Ascending aorta (tissue), 2 donors: ENCODE measurements around the gene ARHGAP42. TPM values are rescaled to one million over a fixed set of nuclear protein-coding genes. Genes with fewer than 3 reads are reported as not detected.

Source experiments
- DNase-seq, 2 donors: peaks; one replicate each; pipeline ENCODE4 v3.0.0-alpha.2; 2019; ENCODE audit warnings: low spot score in 2 of 2
- H3K27ac ChIP-seq, 2 donors: fragments of 200-600 bp; sonication (generic); one replicate each; pipeline ENCODE4 v1.5.1; 2016 to 2017; ENCODE audit warnings: mild to moderate bottlenecking in 1 of 2
- H3K27me3 ChIP-seq: fragments of 200-600 bp; sonication (generic); one replicate; pipeline ENCODE4 v1.5.1; 2017
- H3K36me3 ChIP-seq, 2 donors: fragments of 200-600 bp; sonication (generic); one replicate each; pipeline ENCODE4 v1.5.1; 2016
- H3K4me1 ChIP-seq, 2 donors: fragments of 200-600 bp; sonication (generic); one replicate each; pipeline ENCODE4 v1.5.1; 2016 to 2017; ENCODE audit warnings: mild to moderate bottlenecking in 1 of 2
- H3K4me3 ChIP-seq, 2 donors: fragments of 200-600 bp; sonication (generic); one replicate each; pipeline ENCODE4 v1.5.1; 2016 to 2017; ENCODE audit warnings: mild to moderate bottlenecking in 1 of 2
- H3K9me3 ChIP-seq, 2 donors: fragments of 200-600 bp; sonication (generic); one replicate each; pipeline ENCODE4 v1.5.1; 2016
- CTCF ChIP-seq, 3 experiments: fragments of 200-600 bp in 2 of 3; fragments of 450-650 bp in 1 of 3; sonication (generic) in 2 of 3; IDR thresholded peaks; one replicate each; pipeline ENCODE4 v1.5.1; 2016 to 2019; ENCODE audit warnings: antibody characterized with exemption in 3 of 3, mild to moderate bottlenecking in 1 of 3, moderate library complexity in 1 of 3
- intact Hi-C: fragments of 100-400 bp; cut with DNase I; formaldehyde crosslinking; loops from one replicate; pipeline ENCODE4 v1.15.1; 2023
- total RNA-seq: library from RNA; depleted of rRNA; stranded (reverse); fragments of >200 nt; gene quantifications from one replicate; pipeline ENCODE4 v1.1.0, GENCODE V29; 2016

The ARHGAP42 gene
- total RNA-seq, 1 donor from 2014 or later: 4.7 TPM

GRCh38 chr11:100667449-100667848 is 19.6 kb upstream of the ARHGAP42 start:
- Histone ChIP-seq H3K27me3 (no peaks in the 10 kb centered on the region), H3K4me1 (no peaks in the 10 kb centered on the region), H3K36me3 (no peaks in the 10 kb centered on the region), H3K9me3 (no peaks in the 10 kb centered on the region), H3K4me3 (no peak overlapping the region), H3K27ac (no peak overlapping the region)
- no peak for TF ChIP-seq CTCF (IDR thresholded peaks at IDR 0.05)
- intact Hi-C loops: no loop called here
- DNase-seq: no peak

GRCh38 chr11:100670140-100670539 is 16.9 kb upstream of the ARHGAP42 start:
- no peak for TF ChIP-seq CTCF (IDR thresholded peaks at IDR 0.05)
- DNase-seq: no peak
- Histone ChIP-seq H3K4me3 (no peak overlapping the region), H3K36me3 (no peaks in the 10 kb centered on the region), H3K27ac (no peak overlapping the region), H3K9me3 (no peaks in the 10 kb centered on the region), H3K27me3 (no peaks in the 10 kb centered on the region), H3K4me1 (no peaks in the 10 kb centered on the region)
- intact Hi-C loops: no loop called here

GRCh38 chr11:100671471-100671870 is 15.6 kb upstream of the ARHGAP42 start:
- no peak for DNase-seq
- no peaks in the 10 kb centered on the region for H3K36me3 ChIP-seq
- H3K27ac ChIP-seq: no peak overlapping the region
- no peak for TF ChIP-seq CTCF (IDR thresholded peaks at IDR 0.05)
- intact Hi-C loops: no loop called here
- H3K4me1 ChIP-seq: no peaks in the 10 kb centered on the region
- no peak overlapping the region for H3K4me3 ChIP-seq
- H3K27me3 ChIP-seq: no peaks in the 10 kb centered on the region
- no peaks in the 10 kb centered on the region for H3K9me3 ChIP-seq

- Histone ChIP-seq H3K4me1 (no peaks in the 10 kb centered on the region), H3K4me3 (no peak overlapping the region), H3K9me3 (no peaks in the 10 kb centered on the region), H3K27me3 (no peaks in the 10 kb centered on the region), H3K27ac (no peak overlapping the region), H3K36me3 (no peaks in the 10 kb centered on the region)
- intact Hi-C loops: no loop called here
- no peak for DNase-seq
- TF ChIP-seq CTCF (IDR thresholded peaks at IDR 0.05): no peak
Observed at GRCh38 chr11:100672498-100673033, 14.5 kb upstream of the ARHGAP42 start.

DNA sequence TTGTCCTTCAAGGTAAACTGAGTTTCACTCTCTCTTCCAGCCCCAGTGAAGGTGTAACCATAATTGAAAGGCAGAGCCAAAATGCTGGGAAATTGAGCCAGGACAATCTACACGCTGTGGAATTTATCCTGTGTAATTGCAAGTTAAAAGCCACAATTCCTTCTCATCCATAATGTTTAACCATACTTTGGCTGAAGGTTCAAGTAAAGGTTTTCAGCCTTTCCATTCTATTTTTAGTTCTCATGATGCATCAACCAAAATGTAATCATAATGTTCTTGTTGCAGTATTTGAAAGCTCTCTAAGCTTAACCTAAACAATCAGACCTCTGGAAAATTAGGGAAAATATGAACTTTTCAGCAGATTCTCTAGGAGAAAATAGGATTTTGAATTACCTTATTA is 14.0 kb upstream of the ARHGAP42 start:
- no peak for TF ChIP-seq CTCF (IDR thresholded peaks at IDR 0.05)
- Histone ChIP-seq H3K27me3 (no peaks in the 10 kb centered on the region), H3K4me1 (no peaks in the 10 kb centered on the region), H3K4me3 (no peak overlapping the region), H3K27ac (no peak overlapping the region), H3K36me3 (no peaks in the 10 kb centered on the region), H3K9me3 (no peaks in the 10 kb centered on the region)
- intact Hi-C loops: no loop called here
- no peak for DNase-seq

- no peaks in the 10 kb centered on the region for H3K27me3 ChIP-seq
- H3K9me3 ChIP-seq: no peaks in the 10 kb centered on the region
- H3K36me3 ChIP-seq: no peaks in the 10 kb centered on the region
- H3K4me1 ChIP-seq: no peaks in the 10 kb centered on the region
- no peak overlapping the region for H3K4me3 ChIP-seq
- no peak for DNase-seq
- intact Hi-C loops: no loop called here
- TF ChIP-seq CTCF (IDR thresholded peaks at IDR 0.05): no peak
- no peak overlapping the region for H3K27ac ChIP-seq
Observed at GRCh38 chr11:100674212-100674611, 12.9 kb upstream of the ARHGAP42 start.
